K562 (cell line): ENCODE data around the gene METAP1D. TPM values are rescaled to one million over a fixed set of nuclear protein-coding genes. Genes with fewer than 3 reads are reported as not detected.
A peak's percentile ranks its signal among the peaks of the same experiment; 100 is the strongest.

ENCODE experiments used
- FOXM1 ChIP-seq, 2 experiments: fragments of 450-650 bp in 1 of 2; sonication (generic) in 1 of 2; formaldehyde crosslinking in 1 of 2; IDR thresholded peaks; 2 replicates each; pipeline versions ENCODE4 v1.6.1 to v1.9.0; 2017 to 2022; ENCODE audit warnings: low read depth in 2 of 2, mild to moderate bottlenecking in 2 of 2, missing genetic modification reagents in 1 of 2, moderate library complexity in 1 of 2
- MTA3 ChIP-seq: fragments of 450-650 bp; formaldehyde crosslinking; IDR thresholded peaks from 2 replicates; pipeline ENCODE4 v1.6.1; 2017; ENCODE audit warnings: mild to moderate bottlenecking, borderline replicate concordance
- NR1H2 ChIP-seq: sonication (generic); formaldehyde crosslinking; IDR thresholded peaks from 2 replicates; pipeline ENCODE4 v1.4.0; 2020; ENCODE audit warnings: mild to moderate bottlenecking, missing genetic modification reagents
- RFX7 ChIP-seq: fragments of 250-450 bp; sonication (Bioruptor Pico); IDR thresholded peaks from 2 replicates; pipeline ENCODE4 v1.5.1; 2021; ENCODE audit warnings: mild to moderate bottlenecking
- TEAD1 ChIP-seq, 2 experiments: fragments of 450-650 bp in 1 of 2; sonication (generic) in 1 of 2; formaldehyde crosslinking; IDR thresholded peaks; 2 replicates each; pipeline versions ENCODE4 v1.4.0 to v1.8.0; 2020 to 2022; ENCODE audit warnings: mild to moderate bottlenecking in 2 of 2, missing genetic modification reagents in 1 of 2
- ZBTB7A ChIP-seq: IDR thresholded peaks from 2 replicates; pipeline ENCODE4 v1.6.1; 2011; ENCODE audit warnings: low read depth, mild to moderate bottlenecking, low read length, moderate library complexity, borderline replicate concordance; ENCODE audit not compliant: control insufficient read depth
- polyA plus RNA-seq, 8 experiments: library from polyadenylated mRNA; depleted of rRNA in 4 of 8; stranded (reverse) in 5 of 8; unstranded in 3 of 8; fragments of >200 nt; fragmentation: Nextera tagmentation in 2 of 8; fragmentation: Illumina TruSeq in 1 of 8; extraction: Ambion mirVana in 2 of 8; extraction: Trizol in 1 of 8; gene quantifications; 2 replicates each; pipeline versions ENCODE4 v1.2.1 to v1.2.3, GENCODE V29; 2011 to 2014; ENCODE audit warnings: inconsistent platforms in 1 of 8, missing spikeins in 1 of 8
- total RNA-seq, 7 experiments: library from RNA; depleted of rRNA in 6 of 7; stranded (reverse); fragments of >200 nt in 6 of 7; fragmentation: Illumina TruSeq in 2 of 7; extraction: Trizol in 2 of 7; gene quantifications; 2 replicates each; pipeline versions ENCODE4 v1.2.1 to v1.2.3, GENCODE V29; 2011 to 2021; ENCODE audit warnings: low replicate concordance in 1 of 7
- TF ChIP-seq, protein P1 (sequence below): sonication (generic); formaldehyde crosslinking; IDR thresholded peaks from 2 replicates; pipeline ENCODE4 v1.4.0; 2020; ENCODE audit warnings: mild to moderate bottlenecking, missing genetic modification reagents
- TF ChIP-seq, protein P2 (sequence below): sonication (generic); formaldehyde crosslinking; IDR thresholded peaks from 2 replicates; pipeline ENCODE4 v1.8.1; 2023; ENCODE audit warnings: mild to moderate bottlenecking, missing genetic modification reagents
- TF ChIP-seq, protein P3 (sequence below): sonication (generic); formaldehyde crosslinking; IDR thresholded peaks from 2 replicates; pipeline ENCODE4 v1.8.0; 2022; ENCODE audit warnings: mild to moderate bottlenecking, missing genetic modification reagents
- TF ChIP-seq, protein P4 (sequence below): sonication (generic); formaldehyde crosslinking; IDR thresholded peaks from 2 replicates; pipeline ENCODE4 v1.8.1; 2023; ENCODE audit warnings: mild to moderate bottlenecking, missing genetic modification reagents, moderate library complexity
- TF ChIP-seq, protein P5 (sequence below), 2 experiments: IDR thresholded peaks; 2 replicates each; pipeline ENCODE4 v1.6.1; 2011; ENCODE audit warnings: borderline replicate concordance in 1 of 2, control low read depth in 1 of 2, low read depth in 1 of 2, low read length in 1 of 2, mild to moderate bottlenecking in 1 of 2, mixed read lengths in 1 of 2, moderate library complexity in 1 of 2; ENCODE audit not compliant: insufficient read depth in 1 of 2, insufficient read length in 1 of 2, poor library complexity in 1 of 2, severe bottlenecking in 1 of 2; ENCODE audit errors: extremely low read depth in 1 of 2
- TF ChIP-seq, protein P6 (sequence below): fragments of 450-650 bp; IDR thresholded peaks from one replicate; pipeline ENCODE4 v1.6.1; 2018; ENCODE audit warnings: mild to moderate bottlenecking, moderate library complexity; ENCODE audit not compliant: partially characterized antibody

The METAP1D gene
- total and polyA plus RNA-seq, 9 of the 15 experiments (the other 6 are each of a cell fraction or from before 2014, with no cell fraction given), result 8.0 to 23.4 (median 15.7) TPM

DNA sequence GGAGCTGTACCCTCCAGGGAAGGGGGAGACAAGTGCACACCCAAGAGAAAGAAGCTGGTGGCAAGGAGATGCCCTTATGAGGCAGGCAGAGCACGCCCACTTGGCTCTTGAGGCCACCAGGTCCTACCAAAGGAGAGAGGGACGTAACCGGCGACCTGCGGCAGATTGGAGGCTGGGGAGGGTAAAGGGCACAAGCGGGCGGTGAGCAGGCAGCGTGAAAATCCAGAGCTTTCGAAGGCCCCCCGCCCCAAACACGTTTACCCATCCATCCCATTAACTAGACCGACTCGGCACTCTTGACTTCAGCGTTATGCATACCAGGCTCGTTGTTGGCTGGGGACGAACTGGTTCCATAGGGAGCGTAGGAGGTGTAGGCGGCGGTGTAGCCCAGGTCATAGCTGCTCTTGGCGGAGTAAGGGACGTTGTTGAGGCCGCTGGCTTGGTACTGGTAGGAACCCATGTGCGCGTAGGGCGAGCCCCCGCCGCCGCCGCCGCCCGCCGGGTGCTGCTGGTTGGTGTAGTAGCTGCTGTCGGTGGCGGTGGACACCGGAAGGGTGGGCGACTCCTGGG is 102.2 kb downstream of the METAP1D start (continued):
- TF ChIP-seq, protein P1, sequence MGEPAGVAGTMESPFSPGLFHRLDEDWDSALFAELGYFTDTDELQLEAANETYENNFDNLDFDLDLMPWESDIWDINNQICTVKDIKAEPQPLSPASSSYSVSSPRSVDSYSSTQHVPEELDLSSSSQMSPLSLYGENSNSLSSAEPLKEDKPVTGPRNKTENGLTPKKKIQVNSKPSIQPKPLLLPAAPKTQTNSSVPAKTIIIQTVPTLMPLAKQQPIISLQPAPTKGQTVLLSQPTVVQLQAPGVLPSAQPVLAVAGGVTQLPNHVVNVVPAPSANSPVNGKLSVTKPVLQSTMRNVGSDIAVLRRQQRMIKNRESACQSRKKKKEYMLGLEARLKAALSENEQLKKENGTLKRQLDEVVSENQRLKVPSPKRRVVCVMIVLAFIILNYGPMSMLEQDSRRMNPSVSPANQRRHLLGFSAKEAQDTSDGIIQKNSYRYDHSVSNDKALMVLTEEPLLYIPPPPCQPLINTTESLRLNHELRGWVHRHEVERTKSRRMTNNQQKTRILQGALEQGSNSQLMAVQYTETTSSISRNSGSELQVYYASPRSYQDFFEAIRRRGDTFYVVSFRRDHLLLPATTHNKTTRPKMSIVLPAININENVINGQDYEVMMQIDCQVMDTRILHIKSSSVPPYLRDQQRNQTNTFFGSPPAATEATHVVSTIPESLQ (CRISPR knock-in tag), result 0 out of 2 replicates have a peak, but pooled peaks have one; percentile 74
- TF ChIP-seq, protein P2, sequence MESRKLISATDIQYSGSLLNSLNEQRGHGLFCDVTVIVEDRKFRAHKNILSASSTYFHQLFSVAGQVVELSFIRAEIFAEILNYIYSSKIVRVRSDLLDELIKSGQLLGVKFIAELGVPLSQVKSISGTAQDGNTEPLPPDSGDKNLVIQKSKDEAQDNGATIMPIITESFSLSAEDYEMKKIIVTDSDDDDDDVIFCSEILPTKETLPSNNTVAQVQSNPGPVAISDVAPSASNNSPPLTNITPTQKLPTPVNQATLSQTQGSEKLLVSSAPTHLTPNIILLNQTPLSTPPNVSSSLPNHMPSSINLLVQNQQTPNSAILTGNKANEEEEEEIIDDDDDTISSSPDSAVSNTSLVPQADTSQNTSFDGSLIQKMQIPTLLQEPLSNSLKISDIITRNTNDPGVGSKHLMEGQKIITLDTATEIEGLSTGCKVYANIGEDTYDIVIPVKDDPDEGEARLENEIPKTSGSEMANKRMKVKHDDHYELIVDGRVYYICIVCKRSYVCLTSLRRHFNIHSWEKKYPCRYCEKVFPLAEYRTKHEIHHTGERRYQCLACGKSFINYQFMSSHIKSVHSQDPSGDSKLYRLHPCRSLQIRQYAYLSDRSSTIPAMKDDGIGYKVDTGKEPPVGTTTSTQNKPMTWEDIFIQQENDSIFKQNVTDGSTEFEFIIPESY (CRISPR knock-in tag), result peak; percentile 86
- no peak for TF ChIP-seq RFX7 (CRISPR knock-in tag)
- TF ChIP-seq, protein P3, sequence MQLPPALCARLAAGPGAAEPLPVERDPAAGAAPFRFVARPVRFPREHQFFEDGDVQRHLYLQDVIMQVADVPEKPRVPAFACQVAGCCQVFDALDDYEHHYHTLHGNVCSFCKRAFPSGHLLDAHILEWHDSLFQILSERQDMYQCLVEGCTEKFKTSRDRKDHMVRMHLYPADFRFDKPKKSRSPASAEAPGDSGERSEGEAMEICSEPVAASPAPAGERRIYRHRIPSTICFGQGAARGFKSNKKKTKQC (CRISPR knock-in tag), result peak; percentile 58
- TF ChIP-seq, protein P4, sequence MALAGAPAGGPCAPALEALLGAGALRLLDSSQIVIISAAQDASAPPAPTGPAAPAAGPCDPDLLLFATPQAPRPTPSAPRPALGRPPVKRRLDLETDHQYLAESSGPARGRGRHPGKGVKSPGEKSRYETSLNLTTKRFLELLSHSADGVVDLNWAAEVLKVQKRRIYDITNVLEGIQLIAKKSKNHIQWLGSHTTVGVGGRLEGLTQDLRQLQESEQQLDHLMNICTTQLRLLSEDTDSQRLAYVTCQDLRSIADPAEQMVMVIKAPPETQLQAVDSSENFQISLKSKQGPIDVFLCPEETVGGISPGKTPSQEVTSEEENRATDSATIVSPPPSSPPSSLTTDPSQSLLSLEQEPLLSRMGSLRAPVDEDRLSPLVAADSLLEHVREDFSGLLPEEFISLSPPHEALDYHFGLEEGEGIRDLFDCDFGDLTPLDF (CRISPR knock-in tag), result peak; percentile 46; the same call in 1 of the 2 replicates
- TF ChIP-seq NR1H2, result no peak; the same call in 1 of the 2 replicates
- TF ChIP-seq, protein P5, sequence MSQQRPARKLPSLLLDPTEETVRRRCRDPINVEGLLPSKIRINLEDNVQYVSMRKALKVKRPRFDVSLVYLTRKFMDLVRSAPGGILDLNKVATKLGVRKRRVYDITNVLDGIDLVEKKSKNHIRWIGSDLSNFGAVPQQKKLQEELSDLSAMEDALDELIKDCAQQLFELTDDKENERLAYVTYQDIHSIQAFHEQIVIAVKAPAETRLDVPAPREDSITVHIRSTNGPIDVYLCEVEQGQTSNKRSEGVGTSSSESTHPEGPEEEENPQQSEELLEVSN (IDR thresholded peaks at IDR 0.05; ENCODE audit: borderline replicate concordance in 1 of 2, extremely low read depth in 1 of 2, insufficient read depth in 1 of 2, insufficient read length in 1 of 2, low read depth in 1 of 2, low read length in 1 of 2, poor library complexity in 1 of 2, severe bottlenecking in 1 of 2), result peak in 1 of 2 experiments; percentile 20
- TF ChIP-seq MTA3, result 0 out of 2 replicates have a peak, but pooled peaks have one; percentile 54
- peak in 1 of 2 experiments; percentile 66; a peak in 1 of 4 replicates for TF ChIP-seq TEAD1 (CRISPR knock-in tag; IDR thresholded peaks at IDR 0.05)
- TF ChIP-seq FOXM1 (IDR thresholded peaks at IDR 0.05; ENCODE audit: low read depth), result no peak
- TF ChIP-seq FOXM1 (CRISPR knock-in tag; IDR thresholded peaks at IDR 0.05; ENCODE audit: low read depth), result peak; percentile 70; the same call in 1 of the 2 replicates
- TF ChIP-seq, protein P6, sequence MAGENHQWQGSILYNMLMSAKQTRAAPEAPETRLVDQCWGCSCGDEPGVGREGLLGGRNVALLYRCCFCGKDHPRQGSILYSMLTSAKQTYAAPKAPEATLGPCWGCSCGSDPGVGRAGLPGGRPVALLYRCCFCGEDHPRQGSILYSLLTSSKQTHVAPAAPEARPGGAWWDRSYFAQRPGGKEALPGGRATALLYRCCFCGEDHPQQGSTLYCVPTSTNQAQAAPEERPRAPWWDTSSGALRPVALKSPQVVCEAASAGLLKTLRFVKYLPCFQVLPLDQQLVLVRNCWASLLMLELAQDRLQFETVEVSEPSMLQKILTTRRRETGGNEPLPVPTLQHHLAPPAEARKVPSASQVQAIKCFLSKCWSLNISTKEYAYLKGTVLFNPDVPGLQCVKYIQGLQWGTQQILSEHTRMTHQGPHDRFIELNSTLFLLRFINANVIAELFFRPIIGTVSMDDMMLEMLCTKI, result no peak
- TF ChIP-seq ZBTB7A, result 0 out of 2 replicates have a peak, but pooled peaks have one; percentile 13
